Stomach smooth muscle (tissue), 2 donors: ENCODE measurements around the gene ELMO1.

Experiments
- H3K27ac ChIP-seq: one replicate; pipeline ENCODE4 v1.7.0; 2013; ENCODE audit warnings: mild to moderate bottlenecking, low read length, inconsistent platforms
- H3K27me3 ChIP-seq, 2 donors: one replicate each; pipeline ENCODE4 v1.7.0; 2013; ENCODE audit warnings: low read length in 2 of 2; ENCODE audit not compliant: insufficient read depth in 2 of 2, control insufficient read depth in 1 of 2
- H3K36me3 ChIP-seq, 2 donors: one replicate each; pipeline ENCODE4 v1.7.0; 2013; ENCODE audit warnings: low read length in 2 of 2; ENCODE audit not compliant: control insufficient read depth in 2 of 2, insufficient read depth in 2 of 2
- H3K4me1 ChIP-seq: one replicate; pipeline ENCODE4 v1.7.0; 2013; ENCODE audit warnings: low read length; ENCODE audit not compliant: control insufficient read depth, insufficient read depth
- H3K4me3 ChIP-seq, 2 donors: one replicate each; pipeline ENCODE4 v1.7.0; 2013; ENCODE audit warnings: low read length in 2 of 2
- H3K9ac ChIP-seq, 2 donors: one replicate each; pipeline ENCODE4 v1.7.0; 2013; ENCODE audit warnings: low read length in 2 of 2, mild to moderate bottlenecking in 1 of 2
- H3K9me3 ChIP-seq, 2 donors: one replicate each; pipeline ENCODE4 v1.7.0; 2013; ENCODE audit warnings: low read length in 2 of 2; ENCODE audit not compliant: control insufficient read depth in 2 of 2
- donor health status: healthy.
- donor health status: Pancreatic carcinoma.

Gene ELMO1

DNA sequence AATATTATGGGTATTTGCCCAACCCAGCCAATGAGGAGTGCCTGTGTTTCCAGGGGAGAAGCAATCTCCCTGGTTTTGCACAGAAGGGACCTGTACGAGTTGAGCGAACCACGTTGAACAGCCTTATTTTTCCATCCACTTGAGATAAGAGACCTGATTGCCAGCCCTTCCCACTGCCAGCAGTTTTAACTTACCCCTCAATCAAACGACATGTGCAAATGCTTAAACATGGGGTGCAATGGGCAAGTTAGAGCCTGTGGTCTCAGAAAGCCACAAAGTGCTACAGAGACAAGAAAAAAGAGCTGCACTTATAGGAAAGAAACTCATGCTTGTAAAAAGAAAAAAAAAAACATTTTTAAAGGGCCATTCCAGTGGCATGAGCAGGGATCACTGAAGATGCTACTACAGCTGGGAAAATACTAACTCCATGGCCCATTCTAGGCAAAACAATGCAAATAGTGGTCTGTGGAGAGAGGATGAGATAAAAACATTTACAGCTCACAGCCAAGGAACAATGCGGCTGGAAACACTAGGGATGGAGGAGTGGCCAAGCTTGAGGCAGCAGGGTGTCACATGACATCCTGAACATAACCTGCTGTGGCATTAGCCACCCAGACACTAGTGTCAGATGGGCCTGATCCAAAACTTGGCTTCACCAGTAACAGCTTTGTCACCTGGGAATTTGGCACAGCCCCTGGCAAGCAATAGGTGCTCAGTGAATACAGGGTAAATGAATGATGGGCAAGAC is 162.8 kb downstream of the ELMO1 start:
- peaks cover 4% of the 10 kb centered on the region for H3K4me1 ChIP-seq
- H3K36me3 ChIP-seq: no peaks in the 10 kb centered on the region
- H3K4me3 ChIP-seq: no peak overlapping the region
- H3K27ac ChIP-seq: no peak overlapping the region
- no peak overlapping the region for H3K9ac ChIP-seq
- H3K9me3 ChIP-seq: no peaks in the 10 kb centered on the region
- no peaks in the 10 kb centered on the region for H3K27me3 ChIP-seq

DNA sequence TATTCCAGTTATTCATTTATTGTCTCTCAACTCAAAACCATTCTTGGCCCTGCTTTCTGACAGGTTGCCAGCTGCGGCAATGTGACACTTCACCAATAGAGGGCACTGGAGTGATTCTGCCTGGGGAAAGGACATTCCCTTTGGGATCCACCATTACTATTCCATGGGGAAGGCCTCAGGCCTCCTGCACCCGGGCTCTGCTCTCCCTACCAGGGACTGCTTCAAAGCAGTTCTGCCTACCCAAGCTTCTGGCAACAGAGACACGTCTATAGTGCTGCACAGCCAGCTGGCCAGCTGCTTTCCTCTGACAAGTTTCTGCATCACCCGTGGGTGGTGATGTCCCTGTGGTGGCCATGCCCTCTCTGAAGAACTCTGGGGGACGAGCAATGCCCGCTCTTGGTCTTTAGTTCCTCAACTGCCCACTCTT is 163.8 kb downstream of the ELMO1 start:
- Histone ChIP-seq H3K36me3 (no peaks in the 10 kb centered on the region), H3K9ac (no peak overlapping the region), H3K4me1 (peaks cover 4% of the 10 kb centered on the region), H3K27me3 (no peaks in the 10 kb centered on the region), H3K9me3 (no peaks in the 10 kb centered on the region), H3K4me3 (no peak overlapping the region), H3K27ac (no peak overlapping the region)

DNA sequence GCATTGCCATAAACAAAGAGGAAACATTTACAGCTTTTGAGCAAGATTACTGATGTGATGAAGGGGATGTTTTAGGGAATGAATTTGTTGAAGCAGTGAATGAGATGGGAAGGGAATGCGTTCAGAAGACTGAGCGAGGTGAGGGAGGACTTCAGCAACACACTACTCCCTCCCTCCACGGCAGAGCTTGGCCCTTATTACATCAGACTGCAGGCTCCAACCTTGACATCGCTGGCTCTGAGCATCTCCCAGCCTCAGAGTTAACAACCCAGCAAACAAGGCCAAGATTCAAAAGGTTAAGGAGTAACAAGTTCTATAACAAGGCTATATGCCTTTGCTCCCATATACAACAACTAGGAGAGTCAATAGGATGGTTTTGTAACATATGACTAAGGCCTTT is 164.4 kb downstream of the ELMO1 start:
- H3K27me3 ChIP-seq: no peaks in the 10 kb centered on the region
- H3K9me3 ChIP-seq: no peaks in the 10 kb centered on the region
- peaks cover 4% of the 10 kb centered on the region for H3K4me1 ChIP-seq
- no peak overlapping the region for H3K27ac ChIP-seq
- H3K9ac ChIP-seq: no peak overlapping the region
- H3K4me3 ChIP-seq: no peak overlapping the region
- H3K36me3 ChIP-seq: no peaks in the 10 kb centered on the region

DNA sequence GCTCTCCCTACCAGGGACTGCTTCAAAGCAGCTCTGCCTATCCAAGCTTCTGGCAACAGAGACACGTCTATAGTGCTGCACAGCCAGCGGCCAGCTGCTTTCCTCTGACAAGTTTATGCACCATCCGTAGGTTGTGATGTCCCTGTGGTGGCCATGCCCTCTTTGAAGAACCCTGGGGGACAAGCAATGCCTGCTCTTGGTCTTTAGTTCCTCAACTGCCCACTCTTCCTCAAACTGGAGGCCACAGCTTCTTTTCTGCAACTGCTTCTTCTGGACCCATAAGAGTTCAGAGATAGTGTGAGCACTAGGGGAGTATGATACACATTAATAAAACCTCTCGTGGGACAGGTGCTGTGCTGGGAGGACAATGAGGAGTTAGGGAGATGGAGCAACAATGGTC is 164.9 kb downstream of the ELMO1 start:
- Histone ChIP-seq H3K4me3 (no peak overlapping the region), H3K9me3 (no peaks in the 10 kb centered on the region), H3K9ac (no peak overlapping the region), H3K27ac (no peak overlapping the region), H3K36me3 (no peaks in the 10 kb centered on the region), H3K4me1 (peaks cover 4% of the 10 kb centered on the region), H3K27me3 (no peaks in the 10 kb centered on the region)

DNA sequence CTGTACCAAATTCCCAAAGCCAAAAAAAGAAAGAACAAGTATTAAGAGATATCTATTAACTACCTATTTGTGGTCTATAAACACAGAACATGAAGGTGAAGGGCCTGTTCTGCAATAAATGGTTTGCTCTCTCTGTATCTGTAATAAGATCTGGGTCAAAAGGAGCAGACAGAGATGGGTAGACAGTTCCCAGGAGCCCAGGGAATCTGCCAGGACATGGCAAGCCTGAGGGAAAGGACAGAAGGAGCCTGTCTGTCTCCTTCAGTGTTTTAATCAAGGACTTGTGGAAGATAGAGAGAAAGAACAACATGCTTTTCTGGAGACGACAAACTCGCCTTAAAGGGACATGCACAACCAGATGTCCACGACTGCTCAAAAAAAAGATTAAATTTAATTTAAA is 165.7 kb downstream of the ELMO1 start:
- H3K4me1 ChIP-seq: peaks cover 4% of the 10 kb centered on the region
- H3K4me3 ChIP-seq: no peak overlapping the region
- no peak overlapping the region for H3K27ac ChIP-seq
- H3K9ac ChIP-seq: no peak overlapping the region
- H3K36me3 ChIP-seq: no peaks in the 10 kb centered on the region
- no peaks in the 10 kb centered on the region for H3K27me3 ChIP-seq
- no peaks in the 10 kb centered on the region for H3K9me3 ChIP-seq

DNA sequence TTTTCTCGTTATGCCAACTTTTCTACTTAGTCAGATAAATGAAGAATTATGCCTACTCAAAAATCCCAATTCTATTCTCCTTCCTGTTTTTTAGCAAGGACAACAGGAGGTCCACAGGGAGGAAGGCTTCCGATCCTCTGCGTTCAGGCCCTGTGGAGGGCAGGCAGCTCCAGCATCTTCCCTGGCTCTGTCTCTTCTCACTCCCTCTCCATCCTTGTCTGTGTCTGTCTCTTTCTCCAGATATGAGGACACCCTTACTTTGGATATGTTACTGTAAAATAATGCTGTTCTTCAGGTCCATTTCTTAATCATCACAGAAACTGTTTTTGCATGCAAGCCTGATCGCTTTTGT is 166.6 kb downstream of the ELMO1 start:
- H3K27me3 ChIP-seq: no peaks in the 10 kb centered on the region
- H3K4me3 ChIP-seq: no peak overlapping the region
- no peaks in the 10 kb centered on the region for H3K36me3 ChIP-seq
- H3K9me3 ChIP-seq: no peaks in the 10 kb centered on the region
- no peak overlapping the region for H3K27ac ChIP-seq
- H3K9ac ChIP-seq: no peak overlapping the region
- peaks cover 4% of the 10 kb centered on the region for H3K4me1 ChIP-seq

DNA sequence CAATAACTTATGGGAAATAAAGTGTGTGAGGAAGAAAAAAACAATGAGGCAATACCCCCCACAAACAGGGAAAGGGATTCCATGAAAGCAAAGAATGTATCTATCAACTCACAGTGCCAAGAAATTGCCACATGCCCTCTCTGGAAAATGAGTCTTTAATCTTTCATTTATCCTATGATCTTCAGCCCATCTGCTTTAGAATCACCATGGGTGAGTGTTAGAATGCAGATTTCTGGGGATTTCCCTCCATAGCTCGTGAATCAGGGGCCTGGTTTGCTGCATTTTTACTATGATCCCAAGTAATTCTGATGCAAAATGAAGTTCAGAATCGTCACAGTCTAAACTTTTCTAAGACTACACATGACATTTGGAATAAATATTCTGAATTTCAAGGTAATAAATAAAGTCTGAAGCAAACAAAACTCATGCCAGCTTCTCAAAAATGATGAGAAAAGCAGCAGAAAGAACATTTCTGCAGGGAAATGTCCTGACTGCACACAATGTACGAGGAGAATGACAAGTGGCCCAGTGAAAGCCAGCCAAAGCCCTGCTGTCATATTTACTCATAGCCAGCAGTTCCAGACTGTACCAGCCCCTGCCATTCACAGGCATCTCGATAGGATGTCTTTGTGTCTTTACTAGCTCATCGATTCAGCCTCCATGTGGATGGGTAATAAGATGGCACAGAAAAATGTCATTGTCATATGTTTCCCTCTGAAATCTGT is 167.1 kb downstream of the ELMO1 start:
- H3K9me3 ChIP-seq: no peaks in the 10 kb centered on the region
- no peaks in the 10 kb centered on the region for H3K27me3 ChIP-seq
- H3K36me3 ChIP-seq: no peaks in the 10 kb centered on the region
- no peak overlapping the region for H3K27ac ChIP-seq
- no peak overlapping the region for H3K4me3 ChIP-seq
- no peak overlapping the region for H3K9ac ChIP-seq
- H3K4me1 ChIP-seq: peaks cover 4% of the 10 kb centered on the region

DNA sequence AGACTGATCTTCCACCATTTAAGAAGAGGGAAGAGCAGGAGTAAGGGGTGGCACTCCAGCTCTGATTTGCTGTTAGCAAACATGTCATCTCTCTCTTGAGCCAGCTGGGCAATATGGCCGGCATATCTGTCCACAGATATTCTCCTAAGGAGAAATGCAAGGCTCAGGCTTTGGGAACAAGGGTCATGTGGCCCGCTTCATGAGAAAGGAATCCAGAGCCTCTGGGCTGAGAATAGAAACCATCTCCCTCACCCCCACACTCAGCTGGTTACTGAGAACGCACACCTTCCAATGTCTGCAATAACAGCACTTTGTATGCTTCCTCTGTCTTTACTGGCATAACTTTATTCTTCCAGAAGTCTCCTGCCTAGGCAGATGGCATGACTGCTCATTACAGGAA is 171.2 kb downstream of the ELMO1 start:
- H3K9ac ChIP-seq: no peak overlapping the region
- H3K36me3 ChIP-seq: no peaks in the 10 kb centered on the region
- H3K9me3 ChIP-seq: no peaks in the 10 kb centered on the region
- H3K4me3 ChIP-seq: no peak overlapping the region
- H3K27ac ChIP-seq: no peak overlapping the region
- no peaks in the 10 kb centered on the region for H3K4me1 ChIP-seq
- H3K27me3 ChIP-seq: no peaks in the 10 kb centered on the region

DNA sequence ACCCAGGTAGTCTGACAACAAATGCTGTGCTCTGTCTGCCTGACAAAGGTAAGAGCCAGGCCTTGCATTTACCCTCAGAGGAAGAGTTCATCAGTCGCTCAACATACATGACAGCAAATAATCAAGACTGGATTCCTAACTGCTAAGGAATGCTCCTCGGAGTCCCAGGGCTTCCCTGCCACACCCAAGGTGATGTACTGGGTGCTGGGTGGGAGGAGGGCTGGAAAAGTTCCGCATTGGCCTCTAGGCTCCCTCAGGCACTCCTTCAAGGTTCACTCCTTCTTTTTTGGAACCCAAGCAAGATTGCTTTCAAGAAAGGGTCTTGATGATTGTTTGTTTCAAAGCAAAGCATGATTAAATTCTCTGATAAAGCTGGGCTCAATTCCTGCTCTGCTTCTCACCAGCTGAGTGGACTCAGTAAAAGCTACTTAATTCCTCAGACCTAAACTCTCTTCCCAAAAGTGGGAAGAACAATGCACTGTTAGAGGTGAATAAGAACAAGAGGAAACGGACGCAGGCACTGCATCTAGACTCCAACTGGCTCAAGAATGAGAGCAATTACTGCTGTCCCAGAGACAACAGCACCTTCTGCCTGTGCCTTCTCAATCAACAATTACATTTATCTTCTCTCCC is 173.5 kb downstream of the ELMO1 start:
- Histone ChIP-seq H3K27me3 (no peaks in the 10 kb centered on the region), H3K4me1 (no peaks in the 10 kb centered on the region), H3K27ac (no peak overlapping the region), H3K4me3 (no peak overlapping the region), H3K9ac (no peak overlapping the region), H3K9me3 (no peaks in the 10 kb centered on the region), H3K36me3 (no peaks in the 10 kb centered on the region)

DNA sequence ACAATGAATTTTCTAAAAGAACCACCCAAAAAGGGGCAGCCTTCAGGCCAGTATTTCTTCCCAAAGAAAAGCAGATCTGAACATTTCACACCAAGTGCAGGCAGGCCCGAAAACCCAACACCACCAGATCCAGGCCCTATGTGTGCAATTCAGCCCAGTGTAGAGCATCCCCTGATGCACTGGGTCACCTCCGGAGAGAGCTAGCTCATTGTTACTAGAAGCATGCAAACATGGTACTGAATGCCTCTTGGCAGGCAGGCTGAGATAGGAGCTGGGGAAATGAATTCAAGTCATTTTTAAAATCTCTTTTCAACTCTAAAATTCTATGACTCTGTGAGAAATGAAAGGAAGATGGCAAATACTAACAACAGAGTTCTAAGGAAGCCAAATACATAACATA is 174.8 kb downstream of the ELMO1 start:
- H3K9ac ChIP-seq: no peak overlapping the region
- H3K27ac ChIP-seq: no peak overlapping the region
- no peak overlapping the region for H3K4me3 ChIP-seq
- no peaks in the 10 kb centered on the region for H3K27me3 ChIP-seq
- no peaks in the 10 kb centered on the region for H3K4me1 ChIP-seq
- H3K36me3 ChIP-seq: no peaks in the 10 kb centered on the region
- H3K9me3 ChIP-seq: no peaks in the 10 kb centered on the region
